ENCODE measurements around the gene ZBTB24. TPM values are rescaled to one million over a fixed set of nuclear protein-coding genes. Genes with fewer than 3 reads are reported as not detected.
A peak's percentile ranks its signal among the peaks of the same experiment; 100 is the strongest.

The ZBTB24 gene
- total RNA-seq = 1 to 10 TPM; 6.5 to 9.6 (median 8.0) TPM

- no peaks in the 10 kb centered on the region for H3K9me3 ChIP-seq
- peak; percentile 50 to 71 for TF ChIP-seq POLR2A (IDR thresholded peaks at IDR 0.05)
- peak in 1 of 2 donors; percentile 75 for TF ChIP-seq EP300 (IDR thresholded peaks at IDR 0.05)
- TF ChIP-seq CTCF (IDR thresholded peaks at IDR 0.05) = peak in 2 of 5 experiments; percentile 9 to 15
- DNase-seq (ENCODE audit: low spot score in 2 of 2) = peak; percentile 78 to 81
- H3K4me3 ChIP-seq = peak within 1 kb of the TSS; percentile 80 to 100 (median 88)
- H3K27ac ChIP-seq = peak within 1 kb of the TSS; percentile 80 to 96 (median 90)
- H3K4me1 ChIP-seq = peaks cover 3 to 52% (median 34%) of the 10 kb centered on the region in 4 donors
- H3K27me3 ChIP-seq = no peaks in the 10 kb centered on the region
- WGBS, 2 donors = 0% methylated on average over 12 to 16 of the region's 97 CpGs
- H3K36me3 ChIP-seq = peaks cover 0 to 17% (median 0%) of the 10 kb centered on the region in 3 donors
These were observed at the start of gene ZBTB24 for GRCh38 chr6:109482905-109483734. TSS of gene ZBTB24 (minus strand) at chr6:109483219. CDS start at chr6:109482026, 1,193 bp downstream.

GRCh38 chr6:109531446-109531845, 48.4 kb upstream of the ZBTB24 start:
- DNase-seq (ENCODE audit: low spot score in 2 of 2) = no peak
- no peak overlapping the region for H3K27ac ChIP-seq
- no peak overlapping the region for H3K4me3 ChIP-seq
- H3K4me1 ChIP-seq = no peaks in the 10 kb centered on the region
- WGBS, 2 donors = 85 to 91% methylated on average over 6 of the region's 6 CpGs
- no peaks in the 10 kb centered on the region for H3K36me3 ChIP-seq
- no peaks in the 10 kb centered on the region for H3K27me3 ChIP-seq
- H3K9me3 ChIP-seq = no peaks in the 10 kb centered on the region
- TF ChIP-seq POLR2A (IDR thresholded peaks at IDR 0.05) (no peak), CTCF (IDR thresholded peaks at IDR 0.05) (no peak), EP300 (IDR thresholded peaks at IDR 0.05) (no peak)

- no peak overlapping the region for H3K4me3 ChIP-seq
- WGBS, 2 donors = 83 to 86% methylated on average over 3 of the region's 3 CpGs
- H3K9me3 ChIP-seq = peaks cover 0 to 9% (median 0%) of the 10 kb centered on the region in 4 donors
These were observed 45.0 kb upstream of the ZBTB24 start for GRCh38 chr6:109527989-109528388.

GRCh38 chr6:109526905-109527628, 44.0 kb upstream of the ZBTB24 start:
- Histone ChIP-seq H3K36me3 (no peaks in the 10 kb centered on the region), H3K9me3 (peaks cover 0 to 9% (median 0%) of the 10 kb centered on the region in 4 donors), H3K4me1 (no peaks in the 10 kb centered on the region), H3K27me3 (no peaks in the 10 kb centered on the region), H3K27ac (no peak overlapping the region), H3K4me3 (no peak overlapping the region)
- 53% methylated on average over 7 of the region's 7 CpGs for WGBS, 2 donors
- peak in 1 of 2 donors; percentile 73 for DNase-seq (ENCODE audit: low spot score in 2 of 2)
- TF ChIP-seq CTCF (IDR thresholded peaks at IDR 0.05) (peak; percentile 20 to 49 (median 36)), POLR2A (IDR thresholded peaks at IDR 0.05) (no peak)

More at GRCh38 chr6:109527989-109528388, 45.0 kb upstream of the ZBTB24 start:
- Histone ChIP-seq H3K27ac (no peak overlapping the region), H3K27me3 (no peaks in the 10 kb centered on the region), H3K36me3 (no peaks in the 10 kb centered on the region), H3K4me1 (no peaks in the 10 kb centered on the region)
- TF ChIP-seq EP300 (IDR thresholded peaks at IDR 0.05) (no peak), POLR2A (IDR thresholded peaks at IDR 0.05) (no peak), CTCF (IDR thresholded peaks at IDR 0.05) (no peak)
- no peak for DNase-seq (ENCODE audit: low spot score in 2 of 2)

- Histone ChIP-seq H3K36me3 (no peaks in the 10 kb centered on the region), H3K4me3 (no peak overlapping the region), H3K27ac (no peak overlapping the region), H3K4me1 (no peaks in the 10 kb centered on the region), H3K27me3 (no peaks in the 10 kb centered on the region), H3K9me3 (peaks cover 0 to 9% (median 0%) of the 10 kb centered on the region in 4 donors)
- TF ChIP-seq CTCF (IDR thresholded peaks at IDR 0.05) (no peak), EP300 (IDR thresholded peaks at IDR 0.05) (no peak), POLR2A (IDR thresholded peaks at IDR 0.05) (no peak)
- DNase-seq (ENCODE audit: low spot score in 2 of 2) = no peak
These were observed 41.1 kb upstream of the ZBTB24 start for GRCh38 chr6:109524129-109524528.
